IPS-15b (cell line): ENCODE measurements around the gene FLYWCH1.

ENCODE experiments used
- H3K27me3 ChIP-seq: one replicate; pipeline ENCODE4 v1.6.1; 2013; ENCODE audit warnings: low read length; ENCODE audit not compliant: control insufficient read depth, insufficient read depth
- H3K36me3 ChIP-seq: one replicate; pipeline ENCODE4 v1.6.1; 2013; ENCODE audit warnings: low read length; ENCODE audit not compliant: control insufficient read depth, insufficient read depth
- H3K4me1 ChIP-seq: one replicate; pipeline ENCODE4 v1.6.1; 2013; ENCODE audit warnings: mild to moderate bottlenecking, low read length; ENCODE audit not compliant: control insufficient read depth, insufficient read depth
- H3K4me3 ChIP-seq: one replicate; pipeline ENCODE4 v1.5.1; 2013; ENCODE audit warnings: low read depth, low read length
- H3K9ac ChIP-seq: one replicate; pipeline ENCODE4 v1.6.1; 2013; ENCODE audit warnings: low read depth, mild to moderate bottlenecking, low read length
- H3K9me3 ChIP-seq: one replicate; pipeline ENCODE4 v1.6.1; 2013; ENCODE audit warnings: mild to moderate bottlenecking, low read length; ENCODE audit not compliant: control insufficient read depth, insufficient read depth

Gene FLYWCH1

DNA sequence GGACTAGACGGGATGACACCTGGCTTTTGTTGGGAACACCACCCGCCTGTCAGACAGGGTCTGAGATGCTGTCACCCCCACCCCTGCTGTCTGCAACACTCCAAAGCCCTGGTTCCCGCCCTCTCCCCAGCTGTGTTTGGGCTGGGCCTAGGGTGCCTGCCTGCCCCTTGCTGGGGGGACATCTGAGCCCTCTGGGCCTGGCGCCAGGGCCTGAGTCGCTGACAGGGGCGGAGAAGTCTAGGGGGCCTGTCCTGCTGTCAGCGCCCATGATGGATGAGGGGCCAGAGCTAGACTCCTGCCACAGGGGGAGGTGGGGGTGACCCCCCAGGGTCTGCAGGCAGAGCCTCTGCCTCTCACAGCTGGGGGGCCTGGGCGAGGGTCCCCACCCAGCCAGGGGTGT, 76.1 kb downstream of the FLYWCH1 start:
- Histone ChIP-seq H3K27me3 (no peaks in the 10 kb centered on the region), H3K9me3 (no peaks in the 10 kb centered on the region), H3K4me1 (peaks cover 12% of the 10 kb centered on the region), H3K9ac (no peak overlapping the region), H3K36me3 (no peaks in the 10 kb centered on the region), H3K4me3 (no peak overlapping the region)

DNA sequence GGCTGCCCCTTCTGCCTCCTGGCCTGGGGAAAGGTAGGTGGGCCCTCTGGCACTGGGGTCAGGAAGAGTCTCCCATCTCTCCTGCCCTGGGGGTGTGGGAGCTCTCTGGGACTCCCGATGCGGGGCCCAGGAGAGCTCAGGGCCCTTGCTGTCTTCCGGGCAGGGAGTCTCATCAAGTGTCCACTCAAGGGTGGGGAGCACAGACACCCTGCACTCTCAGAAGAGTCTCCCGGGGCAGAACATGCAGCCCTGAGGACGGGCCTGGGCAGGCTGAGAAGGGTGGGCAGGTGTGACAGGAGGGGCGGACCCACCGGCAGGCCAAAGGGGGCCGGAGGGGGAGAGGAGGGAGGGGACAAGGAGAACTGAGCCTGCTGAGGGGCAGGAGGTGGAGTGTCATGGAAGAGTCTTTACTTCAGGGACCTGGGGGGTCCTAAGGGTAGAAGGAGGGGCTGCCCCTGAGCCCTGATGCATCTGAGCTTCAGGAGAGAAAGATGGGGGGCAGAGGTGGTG, 76.9 kb downstream of the FLYWCH1 start:
- H3K36me3 ChIP-seq, result no peaks in the 10 kb centered on the region
- no peak overlapping the region for H3K4me3 ChIP-seq
- H3K4me1 ChIP-seq, result peaks cover 9% of the 10 kb centered on the region
- H3K27me3 ChIP-seq, result no peaks in the 10 kb centered on the region
- no peaks in the 10 kb centered on the region for H3K9me3 ChIP-seq
- no peak overlapping the region for H3K9ac ChIP-seq

DNA sequence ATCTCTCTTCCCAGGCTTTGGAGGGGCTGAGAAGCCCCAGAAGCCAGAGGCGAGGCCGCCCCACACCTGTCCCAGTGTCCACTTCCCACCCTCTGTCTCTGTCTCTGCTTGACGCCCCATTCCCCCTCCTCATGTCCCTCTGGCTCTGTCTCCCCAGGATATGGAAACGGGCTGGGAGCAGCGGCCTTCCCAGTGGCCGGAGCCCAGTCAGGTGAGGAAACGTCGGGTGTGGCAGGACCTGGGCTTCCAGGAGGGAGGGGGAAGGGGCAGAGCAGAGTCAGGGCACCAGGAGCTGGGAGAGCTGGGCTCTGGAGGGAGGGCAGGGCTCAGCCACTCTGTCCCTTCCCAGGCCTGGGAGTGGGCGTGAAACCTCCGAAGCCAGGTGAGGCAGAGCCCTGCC, 79.2 kb downstream of the FLYWCH1 start:
- Histone ChIP-seq H3K27me3 (no peaks in the 10 kb centered on the region), H3K4me3 (no peak overlapping the region), H3K4me1 (peaks cover 7% of the 10 kb centered on the region), H3K9me3 (no peaks in the 10 kb centered on the region), H3K9ac (no peak overlapping the region), H3K36me3 (no peaks in the 10 kb centered on the region)

- H3K9me3 ChIP-seq, result no peaks in the 10 kb centered on the region
- peaks cover 7% of the 10 kb centered on the region for H3K4me1 ChIP-seq
- H3K27me3 ChIP-seq, result no peaks in the 10 kb centered on the region
- no peak overlapping the region for H3K9ac ChIP-seq
- H3K4me3 ChIP-seq, result no peak overlapping the region
- H3K36me3 ChIP-seq, result no peaks in the 10 kb centered on the region
Observed at GRCh38 chr16:2991566-2992261, 80.0 kb downstream of the FLYWCH1 start.

GRCh38 chr16:2992383-2993081, 80.8 kb downstream of the FLYWCH1 start:
- no peak overlapping the region for H3K4me3 ChIP-seq
- no peaks in the 10 kb centered on the region for H3K9me3 ChIP-seq
- H3K36me3 ChIP-seq, result no peaks in the 10 kb centered on the region
- H3K9ac ChIP-seq, result no peak overlapping the region
- H3K27me3 ChIP-seq, result no peaks in the 10 kb centered on the region
- peaks cover 7% of the 10 kb centered on the region for H3K4me1 ChIP-seq

- H3K36me3 ChIP-seq, result no peaks in the 10 kb centered on the region
- H3K9me3 ChIP-seq, result no peaks in the 10 kb centered on the region
- H3K4me3 ChIP-seq, result no peak overlapping the region
- H3K9ac ChIP-seq, result no peak overlapping the region
- peaks cover 3% of the 10 kb centered on the region for H3K4me1 ChIP-seq
- no peaks in the 10 kb centered on the region for H3K27me3 ChIP-seq
Observed at GRCh38 chr16:2996298-2996697, 84.6 kb downstream of the FLYWCH1 start.

DNA sequence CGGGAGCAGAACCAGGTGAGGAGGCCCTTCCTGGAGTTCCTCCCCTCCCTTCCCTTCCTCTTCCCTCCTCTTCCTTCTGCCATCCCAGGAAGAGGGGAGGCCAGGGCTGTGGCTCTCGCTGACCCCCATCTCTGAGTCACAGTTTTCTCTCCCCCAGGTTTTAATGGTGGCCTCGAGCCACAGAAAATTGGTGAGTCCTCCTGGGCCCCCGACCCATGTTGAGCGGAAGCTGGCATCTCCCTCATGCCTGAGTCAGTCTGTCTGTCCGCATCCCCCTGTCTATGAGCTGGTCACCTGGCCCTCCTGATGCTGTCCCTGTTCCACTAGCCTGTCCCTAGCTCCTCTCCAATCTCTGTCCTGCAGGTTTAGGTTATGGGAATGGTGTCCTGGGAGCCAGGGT, 88.2 kb downstream of the FLYWCH1 start:
- H3K4me3 ChIP-seq, result no peak overlapping the region
- peaks cover 3% of the 10 kb centered on the region for H3K4me1 ChIP-seq
- no peaks in the 10 kb centered on the region for H3K36me3 ChIP-seq
- H3K27me3 ChIP-seq, result no peaks in the 10 kb centered on the region
- H3K9me3 ChIP-seq, result no peaks in the 10 kb centered on the region
- H3K9ac ChIP-seq, result no peak overlapping the region

DNA sequence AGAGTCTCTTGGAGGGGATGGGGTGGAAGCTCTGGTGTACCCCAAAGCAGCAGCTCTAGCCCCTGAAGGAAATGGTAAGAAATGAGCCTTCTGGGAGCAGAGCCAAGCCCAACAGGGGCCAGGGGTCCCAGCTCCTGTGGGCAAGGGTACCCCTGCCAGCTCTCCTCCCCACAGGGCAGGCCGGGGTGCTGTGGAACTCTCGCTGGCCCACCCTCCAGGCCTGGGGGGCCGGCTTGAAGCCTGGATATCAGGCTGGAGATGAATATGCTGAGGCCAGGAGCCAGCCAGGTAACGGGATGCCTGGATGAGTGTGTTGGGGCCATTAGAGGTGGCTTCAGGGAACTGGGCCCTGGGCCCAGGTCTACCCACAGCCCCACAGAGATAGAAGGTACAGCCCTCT, 88.8 kb downstream of the FLYWCH1 start:
- no peaks in the 10 kb centered on the region for H3K27me3 ChIP-seq
- peaks cover 3% of the 10 kb centered on the region for H3K4me1 ChIP-seq
- no peak overlapping the region for H3K4me3 ChIP-seq
- H3K9me3 ChIP-seq, result no peaks in the 10 kb centered on the region
- no peak overlapping the region for H3K9ac ChIP-seq
- H3K36me3 ChIP-seq, result no peaks in the 10 kb centered on the region
